Endothelial cell of umbilical vein (primary cell): ENCODE measurements around the gene PLXNB3. TPM values are rescaled to one million over a fixed set of nuclear protein-coding genes. Genes with fewer than 3 reads are reported as not detected.

ENCODE experiments used
- BruUV-seq: library from RNA; stranded (reverse); fragments of 400-500 nt; replicated peaks from 2 replicates; lab custom pipeline; 2021; lab: Mats Ljungman, UMichigan
- CTCF ChIA-PET: fragments of 300-600, 350-600 bp; sonication (Branson Sonifier 250); formaldehyde crosslinking; loops from one replicate; lab custom pipeline; 2021; ENCODE audit warnings: antibody characterized with exemption, inconsistent platforms; lab: Charles Lee
- POLR2A ChIA-PET: fragments of 300-600, 350-600 bp; sonication (Branson Sonifier 250); formaldehyde crosslinking; loops from one replicate; lab custom pipeline; 2021; ENCODE audit warnings: antibody characterized with exemption, inconsistent platforms; lab: Charles Lee
- DNase-seq: peaks from one replicate; pipeline ENCODE4 v3.0.0-alpha.2; 2011; ENCODE audit warnings: low read depth, low spot score
- FAIRE-seq: peaks from 2 replicates; lab custom pipeline; 2011; peaks lifted over from hg19 to GRCh38; lab: Jason Lieb, UNC
- H2AFZ ChIP-seq: 2 replicates; pipeline ENCODE4 v1.6.0; 2012; ENCODE audit warnings: low read depth, low read length, control low read depth, inconsistent platforms
- H3K27ac ChIP-seq: 2 replicates; pipeline ENCODE4 v1.5.1; 2011; ENCODE audit warnings: low read depth, mild to moderate bottlenecking, control low read depth, low read length, moderate library complexity; ENCODE audit not compliant: insufficient read depth
- H3K27me3 ChIP-seq, 2 experiments: 2 replicates each; pipeline versions ENCODE4 v1.6.0 to v1.6.1; 2011; ENCODE audit warnings: low read length in 2 of 2, mixed read lengths in 1 of 2; ENCODE audit not compliant: control insufficient read depth in 2 of 2, insufficient read depth in 2 of 2
- H3K36me3 ChIP-seq, 2 experiments: 2 replicates in 1 of 2; 3 replicates in 1 of 2; pipeline ENCODE4 v1.5.1; 2011; ENCODE audit warnings: low read length in 2 of 2, mild to moderate bottlenecking in 1 of 2, moderate library complexity in 1 of 2; ENCODE audit not compliant: control insufficient read depth in 2 of 2, insufficient read depth in 2 of 2; ENCODE audit errors: extremely low read depth in 1 of 2
- H3K4me1 ChIP-seq: 3 replicates; pipeline ENCODE4 v1.5.1; 2011; ENCODE audit warnings: mild to moderate bottlenecking, low read length; ENCODE audit not compliant: control insufficient read depth, insufficient read depth; ENCODE audit errors: extremely low read depth
- H3K4me2 ChIP-seq: 2 replicates; pipeline ENCODE4 v1.6.1; 2011; ENCODE audit warnings: low read length, control low read depth, mixed read lengths; ENCODE audit not compliant: insufficient read depth
- H3K4me3 ChIP-seq, 3 experiments: fragments of 200-600 bp in 1 of 3; sonication (generic), shearing (Covaris generic) in 1 of 3; replicated peaks in 1 of 3; 2 replicates each; pipeline ENCODE4 v1.5.1; 2011 to 2016; ENCODE audit warnings: control low read depth in 3 of 3, low read length in 3 of 3, mild to moderate bottlenecking in 2 of 3, inconsistent platforms in 1 of 3, low read depth in 1 of 3, moderate library complexity in 1 of 3; ENCODE audit not compliant: insufficient read depth in 1 of 3
- H3K79me2 ChIP-seq: 2 replicates; pipeline ENCODE4 v1.6.0; 2012; ENCODE audit warnings: low read length, inconsistent platforms; ENCODE audit not compliant: control insufficient read depth, insufficient read depth
- H3K9ac ChIP-seq: replicated peaks from 2 replicates; pipeline ENCODE3; 2011; ENCODE audit warnings: low read length, control low read depth; ENCODE audit not compliant: insufficient read depth; ENCODE audit errors: extremely low read depth
- H3K9me1 ChIP-seq: replicated peaks from 3 replicates; pipeline ENCODE4 v1.6.0; 2011; ENCODE audit warnings: mild to moderate bottlenecking, low read length; ENCODE audit not compliant: control insufficient read depth, insufficient read depth; ENCODE audit errors: extremely low read depth
- H3K9me3 ChIP-seq: replicated peaks from 2 replicates; pipeline ENCODE4 v1.5.1; 2012; ENCODE audit warnings: low read length, inconsistent platforms; ENCODE audit not compliant: control insufficient read depth, insufficient read depth
- H4K20me1 ChIP-seq: replicated peaks from 2 replicates; pipeline ENCODE3; 2011; ENCODE audit warnings: mild to moderate bottlenecking, low read length; ENCODE audit not compliant: control insufficient read depth, insufficient read depth; ENCODE audit errors: extremely low read depth
- EZH2 ChIP-seq: IDR thresholded peaks from 2 replicates; pipeline ENCODE4 v1.6.1; 2012; ENCODE audit warnings: borderline replicate concordance, low read depth, mild to moderate bottlenecking, moderate library complexity, low read length, inconsistent platforms; ENCODE audit not compliant: severe bottlenecking
- FOS ChIP-seq: IDR thresholded peaks from 2 replicates; pipeline ENCODE4 v1.6.1; 2011; ENCODE audit warnings: mild to moderate bottlenecking, low read length, moderate library complexity, borderline replicate concordance; ENCODE audit not compliant: insufficient read depth
- GATA2 ChIP-seq: IDR thresholded peaks from 2 replicates; pipeline ENCODE4 v1.7.0; 2011; ENCODE audit warnings: low read depth, mild to moderate bottlenecking, moderate library complexity, mixed read lengths, low read length; ENCODE audit not compliant: insufficient read length, insufficient read depth
- JUN ChIP-seq: IDR thresholded peaks from 2 replicates; pipeline ENCODE4 v1.6.1; 2011; ENCODE audit warnings: borderline replicate concordance, low read depth; ENCODE audit not compliant: insufficient read length, insufficient read depth
- MYC ChIP-seq: IDR thresholded peaks from one replicate; pipeline ENCODE4 v1.6.1; 2011; ENCODE audit warnings: mild to moderate bottlenecking, low read depth, low read length
- POLR2A ChIP-seq: IDR thresholded peaks from 2 replicates; pipeline ENCODE4 v1.6.1; 2012; ENCODE audit warnings: low read depth, mild to moderate bottlenecking, control low read depth, low read length
- POLR2AphosphoS5 ChIP-seq: IDR thresholded peaks from 2 replicates; pipeline ENCODE4 v1.6.1; 2012; ENCODE audit warnings: low read depth, mild to moderate bottlenecking, control low read depth, low read length, moderate library complexity; ENCODE audit not compliant: insufficient read depth
- dilution Hi-C: fragments of 300-500 bp; cut with MboI; formaldehyde crosslinking; loops from one replicate; pipeline ENCODE4 v1.15.0; 2019; ENCODE audit warnings: low sequenced_read_pairs; ENCODE audit not compliant: extremely low pct_ligation_motif_present
- intact Hi-C: fragments of 100-400 bp; cut with micrococcal nuclease; formaldehyde crosslinking; loops from one replicate; pipeline ENCODE4 v1.10.0; 2022
- polyA plus RNA-seq, 4 experiments: library from polyadenylated mRNA; depleted of rRNA in 3 of 4; stranded (reverse) in 3 of 4; unstranded in 1 of 4; fragments of >200 nt; gene quantifications; 2 replicates each; pipeline versions ENCODE4 v1.2.1 to v1.2.3, GENCODE V29; 2011 to 2012; ENCODE audit warnings: missing spikeins in 1 of 4
- total RNA-seq: library from RNA; stranded (reverse); gene quantifications from 2 replicates; pipeline ENCODE4 v1.2.3, GENCODE V29; 2021
- TF ChIP-seq, protein P1 (sequence below): IDR thresholded peaks from 2 replicates; pipeline ENCODE4 v1.6.1; 2011; ENCODE audit not compliant: insufficient read depth, insufficient read length
- TF ChIP-seq, protein P2 (sequence below), 2 donors: IDR thresholded peaks; 1 replicate in 1 of 2; 2 replicates in 1 of 2; pipeline ENCODE4 v1.5.1; 2011; ENCODE audit warnings: low read length in 2 of 2, mild to moderate bottlenecking in 2 of 2, moderate library complexity in 2 of 2, control low read depth in 1 of 2, inconsistent platforms in 1 of 2, low read depth in 1 of 2; ENCODE audit not compliant: insufficient read depth in 1 of 2; ENCODE audit errors: extremely low read depth in 1 of 2

PLXNB3 gene
- total and polyA plus RNA-seq, 2 donors (not counting 3 experiments of a cell fraction or from before 2014, with no cell fraction given), result 19.0 to 31.4 TPM

DNA sequence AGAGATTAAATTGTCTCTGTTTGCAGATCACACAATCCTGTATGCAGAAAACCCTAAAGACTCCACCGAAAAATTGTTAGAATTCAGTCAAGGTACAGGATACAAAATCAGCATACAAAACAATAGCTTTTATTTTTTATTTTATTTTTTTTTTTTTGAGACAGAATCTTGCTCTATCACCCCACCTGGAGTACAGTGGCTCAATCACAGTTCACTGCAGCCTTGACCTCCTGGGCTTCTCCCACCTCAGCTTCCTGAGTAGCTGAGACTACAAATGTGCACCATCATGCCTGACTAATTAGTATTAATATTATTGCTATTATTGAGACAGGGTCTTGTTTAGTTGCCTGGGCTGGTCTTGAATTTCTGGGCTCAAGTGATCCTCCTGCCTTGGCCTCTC lies 8.9 kb upstream of the PLXNB3 start:
- no peak for FAIRE-seq
- BruUV-seq, result no TSS peak
- CTCF ChIA-PET, result interaction anchor here (0.9 kb wide), 1 partner anchor 8 kb away, joined by 4 read pairs; no protein-coding TSS in a partner anchor
- Histone ChIP-seq H3K4me2 (no peak overlapping the region), H2AFZ (no peak overlapping the region), H3K9me3 (no peaks in the 10 kb centered on the region), H3K79me2 (no peaks in the 10 kb centered on the region), H3K9me1 (no peaks in the 10 kb centered on the region), H3K27ac (no peak overlapping the region), H3K4me3 (no peak overlapping the region), H3K36me3 (no peaks in the 10 kb centered on the region), H3K4me1 (no peaks in the 10 kb centered on the region), H3K27me3 (no peaks in the 10 kb centered on the region), H4K20me1 (no peaks in the 10 kb centered on the region), H3K9ac (no peak overlapping the region)
- intact Hi-C loops (no loop called here), dilution Hi-C loops (no loop called here)
- TF ChIP-seq GATA2, result no peak
- TF ChIP-seq EZH2, result no peak
- TF ChIP-seq JUN, result no peak
- no peak for TF ChIP-seq FOS
- no peak for TF ChIP-seq POLR2A
- TF ChIP-seq, protein P1, sequence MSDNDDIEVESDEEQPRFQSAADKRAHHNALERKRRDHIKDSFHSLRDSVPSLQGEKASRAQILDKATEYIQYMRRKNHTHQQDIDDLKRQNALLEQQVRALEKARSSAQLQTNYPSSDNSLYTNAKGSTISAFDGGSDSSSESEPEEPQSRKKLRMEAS, result no peak
- TF ChIP-seq POLR2AphosphoS5, result no peak
- TF ChIP-seq, protein P2, sequence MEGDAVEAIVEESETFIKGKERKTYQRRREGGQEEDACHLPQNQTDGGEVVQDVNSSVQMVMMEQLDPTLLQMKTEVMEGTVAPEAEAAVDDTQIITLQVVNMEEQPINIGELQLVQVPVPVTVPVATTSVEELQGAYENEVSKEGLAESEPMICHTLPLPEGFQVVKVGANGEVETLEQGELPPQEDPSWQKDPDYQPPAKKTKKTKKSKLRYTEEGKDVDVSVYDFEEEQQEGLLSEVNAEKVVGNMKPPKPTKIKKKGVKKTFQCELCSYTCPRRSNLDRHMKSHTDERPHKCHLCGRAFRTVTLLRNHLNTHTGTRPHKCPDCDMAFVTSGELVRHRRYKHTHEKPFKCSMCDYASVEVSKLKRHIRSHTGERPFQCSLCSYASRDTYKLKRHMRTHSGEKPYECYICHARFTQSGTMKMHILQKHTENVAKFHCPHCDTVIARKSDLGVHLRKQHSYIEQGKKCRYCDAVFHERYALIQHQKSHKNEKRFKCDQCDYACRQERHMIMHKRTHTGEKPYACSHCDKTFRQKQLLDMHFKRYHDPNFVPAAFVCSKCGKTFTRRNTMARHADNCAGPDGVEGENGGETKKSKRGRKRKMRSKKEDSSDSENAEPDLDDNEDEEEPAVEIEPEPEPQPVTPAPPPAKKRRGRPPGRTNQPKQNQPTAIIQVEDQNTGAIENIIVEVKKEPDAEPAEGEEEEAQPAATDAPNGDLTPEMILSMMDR (IDR thresholded peaks at IDR 0.05; ENCODE audit: extremely low read depth in 1 of 2, insufficient read depth in 1 of 2, low read depth in 1 of 2, low read length in 2 of 2), result no peak
- TF ChIP-seq MYC, result no peak
- POLR2A ChIA-PET, result no interaction called here
- no peak for DNase-seq
